HepG2 (cell line): ENCODE results near the gene ATRAID. TPM values are rescaled to one million over a fixed set of nuclear protein-coding genes. Genes with fewer than 3 reads are reported as not detected.

Source experiments
- CHD4 ChIP-seq: fragments of 200-600 bp; sonication (generic); IDR thresholded peaks from 2 replicates; pipeline ENCODE4 v1.7.0; 2017; ENCODE audit warnings: mild to moderate bottlenecking, low read length, borderline replicate concordance
- DNMT1 ChIP-seq: sonication (generic); formaldehyde crosslinking; IDR thresholded peaks from 2 replicates; pipeline ENCODE4 v1.5.1; 2020; ENCODE audit warnings: mild to moderate bottlenecking, missing genetic modification reagents
- HNRNPL ChIP-seq: fragments of 200-400 bp; formaldehyde crosslinking; IDR thresholded peaks from 2 replicates; pipeline ENCODE4 v1.6.1; 2017; ENCODE audit warnings: mild to moderate bottlenecking, low read depth, low read length
- MAF1 ChIP-seq: sonication (generic); formaldehyde crosslinking; IDR thresholded peaks from 2 replicates; pipeline ENCODE4 v1.5.0; 2020; ENCODE audit warnings: missing genetic modification reagents, borderline replicate concordance
- NR2F2 ChIP-seq: IDR thresholded peaks from 2 replicates; pipeline ENCODE4 v1.6.1; 2012; ENCODE audit warnings: low read depth, inconsistent platforms, borderline replicate concordance
- PHF21A ChIP-seq: sonication (generic); formaldehyde crosslinking; IDR thresholded peaks from 2 replicates; pipeline ENCODE4 v1.5.0; 2020; ENCODE audit warnings: mild to moderate bottlenecking, missing genetic modification reagents
- SETDB1 ChIP-seq: sonication (generic); formaldehyde crosslinking; IDR thresholded peaks from 2 replicates; pipeline ENCODE4 v1.5.1; 2020; ENCODE audit warnings: missing genetic modification reagents, mild to moderate bottlenecking, borderline replicate concordance
- SIN3A ChIP-seq: IDR thresholded peaks from 2 replicates; pipeline ENCODE4 v1.6.1; 2011; ENCODE audit warnings: low read depth, mild to moderate bottlenecking, control low read depth, low read length, borderline replicate concordance
- ZBTB7B ChIP-seq: sonication (generic); formaldehyde crosslinking; IDR thresholded peaks from 2 replicates; pipeline ENCODE4 v1.4.0; 2020; ENCODE audit warnings: missing genetic modification reagents
- ZFP36L1 ChIP-seq: sonication (generic); formaldehyde crosslinking; IDR thresholded peaks from 2 replicates; pipeline ENCODE4 v1.8.0; 2022; ENCODE audit warnings: mild to moderate bottlenecking, missing genetic modification reagents, moderate library complexity
- ZNF33B ChIP-seq: sonication (generic); formaldehyde crosslinking; IDR thresholded peaks from 2 replicates; pipeline ENCODE4 v1.5.1; 2020; ENCODE audit warnings: mild to moderate bottlenecking, missing genetic modification reagents
- ZNF766 ChIP-seq: sonication (generic); formaldehyde crosslinking; IDR thresholded peaks from 2 replicates; pipeline ENCODE4 v1.5.0; 2020; ENCODE audit warnings: missing genetic modification reagents, borderline replicate concordance
- ZNF883 ChIP-seq: sonication (generic); formaldehyde crosslinking; IDR thresholded peaks from 2 replicates; pipeline ENCODE4 v1.5.1; 2020; ENCODE audit warnings: mild to moderate bottlenecking, missing genetic modification reagents; ENCODE audit errors: not compliant biosample characterization
- ZSCAN9 ChIP-seq: IDR thresholded peaks from 2 replicates; pipeline ENCODE4 v1.6.1; 2016; ENCODE audit warnings: borderline replicate concordance
- polyA plus RNA-seq, 8 experiments: library from polyadenylated mRNA; depleted of rRNA in 3 of 8; stranded (reverse) in 7 of 8; unstranded in 1 of 8; fragments of >200 nt; fragmentation: Illumina TruSeq in 4 of 8; extraction: Trizol in 4 of 8; gene quantifications; 2 replicates each; pipeline versions ENCODE4 v1.2.1 to v1.2.3, GENCODE V29; 2011 to 2016; ENCODE audit warnings: low read depth in 4 of 8, missing spikeins in 1 of 8, mixed read lengths in 1 of 8; ENCODE audit not compliant: insufficient read depth in 1 of 8
- total RNA-seq, 5 experiments: library from RNA; depleted of rRNA; stranded (reverse); fragments of >200 nt; fragmentation: Illumina TruSeq; extraction: Trizol; gene quantifications; 2 replicates each; pipeline ENCODE4 v1.2.3, GENCODE V29; 2016; ENCODE audit warnings: low read depth in 1 of 5
- TF ChIP-seq, protein P1 (sequence below): sonication (generic); formaldehyde crosslinking; IDR thresholded peaks from 2 replicates; pipeline ENCODE4 v1.5.1; 2020; ENCODE audit warnings: mild to moderate bottlenecking, missing genetic modification reagents
- TF ChIP-seq, protein P2 (sequence below): sonication (generic); formaldehyde crosslinking; IDR thresholded peaks from 2 replicates; pipeline ENCODE4 v1.4.0; 2020; ENCODE audit warnings: missing genetic modification reagents
- TF ChIP-seq, protein P3 (sequence below): conservative IDR thresholded peaks from 2 replicates; pipeline ENCODE4 v1.6.1; 2018; ENCODE audit warnings: missing genetic modification reagents
- TF ChIP-seq, protein P4 (sequence below): sonication (generic); formaldehyde crosslinking; IDR thresholded peaks from 2 replicates; pipeline ENCODE4 v1.4.0; 2020; ENCODE audit warnings: low read depth, mild to moderate bottlenecking, missing genetic modification reagents
- TF ChIP-seq, protein P5 (sequence below): IDR thresholded peaks from 2 replicates; pipeline ENCODE4 v1.6.1; 2012; ENCODE audit warnings: inconsistent platforms
- TF ChIP-seq, protein P6 (sequence below): sonication (generic); formaldehyde crosslinking; conservative IDR thresholded peaks from 2 replicates; pipeline ENCODE4 v1.5.0; 2020; ENCODE audit warnings: missing genetic modification reagents

ATRAID gene
- total and polyA plus RNA-seq, 2 of the 13 experiments (the other 11 are each of a cell fraction or from before 2014, with no cell fraction given) = 207 to 382 TPM

DNA sequence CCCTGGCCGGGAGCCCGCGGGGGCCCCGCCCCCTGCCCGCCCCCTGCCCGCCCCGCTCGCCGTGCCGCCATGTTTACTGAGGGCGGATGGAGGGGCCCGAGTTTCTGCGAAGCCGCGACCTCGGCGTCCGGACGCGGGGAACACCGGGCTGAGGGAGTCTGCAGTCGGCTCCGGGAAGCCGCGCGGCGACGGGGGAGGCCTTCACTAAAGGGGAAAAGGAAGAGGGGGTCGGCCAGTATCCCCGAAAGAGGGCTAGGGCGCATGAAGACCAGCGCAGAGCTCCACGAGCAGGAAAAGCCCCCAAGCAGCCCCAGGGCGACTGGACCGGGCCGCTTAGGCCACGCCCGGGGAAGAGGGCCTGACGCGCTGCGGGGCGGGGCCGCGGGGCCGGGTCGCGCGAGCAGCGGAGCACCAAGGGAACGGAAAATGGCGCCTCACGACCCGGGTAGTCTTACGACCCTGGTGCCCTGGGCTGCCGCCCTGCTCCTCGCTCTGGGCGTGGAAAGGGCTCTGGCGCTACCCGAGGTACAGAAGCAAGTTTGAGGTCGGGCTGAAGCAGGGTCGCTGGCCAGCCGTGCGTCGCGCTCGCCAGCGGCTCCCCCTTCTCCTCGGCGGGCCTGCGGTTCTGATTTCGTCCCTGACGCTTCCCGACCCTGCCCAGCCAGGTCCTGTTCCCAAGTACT, at the start of gene ATRAID, which contains the start of gene SLC5A6 (continued):
- TF ChIP-seq ZFP36L1 (CRISPR knock-in tag) = peak; percentile 53; the same call in 1 of the 2 replicates
- TF ChIP-seq, protein P1, sequence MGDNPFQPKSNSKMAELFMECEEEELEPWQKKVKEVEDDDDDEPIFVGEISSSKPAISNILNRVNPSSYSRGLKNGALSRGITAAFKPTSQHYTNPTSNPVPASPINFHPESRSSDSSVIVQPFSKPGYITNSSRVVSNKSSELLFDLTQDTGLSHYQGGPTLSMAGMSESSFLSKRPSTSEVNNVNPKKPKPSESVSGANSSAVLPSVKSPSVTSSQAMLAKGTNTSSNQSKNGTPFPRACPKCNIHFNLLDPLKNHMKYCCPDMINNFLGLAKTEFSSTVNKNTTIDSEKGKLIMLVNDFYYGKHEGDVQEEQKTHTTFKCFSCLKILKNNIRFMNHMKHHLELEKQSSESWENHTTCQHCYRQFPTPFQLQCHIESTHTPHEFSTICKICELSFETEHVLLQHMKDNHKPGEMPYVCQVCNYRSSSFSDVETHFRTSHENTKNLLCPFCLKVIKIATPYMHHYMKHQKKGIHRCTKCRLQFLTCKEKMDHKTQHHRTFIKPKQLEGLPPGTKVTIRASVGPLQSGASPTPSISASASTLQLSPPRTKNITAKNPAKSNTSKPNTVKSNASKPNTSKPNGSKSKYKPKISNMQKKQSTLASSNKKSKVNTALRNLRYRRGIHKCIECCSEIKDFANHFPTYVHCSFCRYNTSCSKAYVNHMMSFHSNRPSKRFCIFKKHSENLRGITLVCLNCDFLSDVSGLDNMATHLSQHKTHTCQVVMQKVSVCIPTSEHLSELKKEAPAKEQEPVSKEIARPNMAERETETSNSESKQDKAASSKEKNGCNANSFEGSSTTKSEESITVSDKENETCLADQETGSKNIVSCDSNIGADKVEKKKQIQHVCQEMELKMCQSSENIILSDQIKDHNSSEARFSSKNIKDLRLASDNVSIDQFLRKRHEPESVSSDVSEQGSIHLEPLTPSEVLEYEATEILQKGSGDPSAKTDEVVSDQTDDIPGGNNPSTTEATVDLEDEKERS (CRISPR knock-in tag) = peak; percentile 86; the same call in 1 of the 2 replicates
- peak; percentile 91; the same call in 1 of the 2 replicates for TF ChIP-seq SIN3A
- peak; percentile 14; the same call in 1 of the 2 replicates for TF ChIP-seq NR2F2
- TF ChIP-seq SETDB1 = no peak
- no peak for TF ChIP-seq ZNF33B (CRISPR knock-in tag)
- peak; percentile 95; the same call in 1 of the 2 replicates for TF ChIP-seq DNMT1
- TF ChIP-seq, protein P2, sequence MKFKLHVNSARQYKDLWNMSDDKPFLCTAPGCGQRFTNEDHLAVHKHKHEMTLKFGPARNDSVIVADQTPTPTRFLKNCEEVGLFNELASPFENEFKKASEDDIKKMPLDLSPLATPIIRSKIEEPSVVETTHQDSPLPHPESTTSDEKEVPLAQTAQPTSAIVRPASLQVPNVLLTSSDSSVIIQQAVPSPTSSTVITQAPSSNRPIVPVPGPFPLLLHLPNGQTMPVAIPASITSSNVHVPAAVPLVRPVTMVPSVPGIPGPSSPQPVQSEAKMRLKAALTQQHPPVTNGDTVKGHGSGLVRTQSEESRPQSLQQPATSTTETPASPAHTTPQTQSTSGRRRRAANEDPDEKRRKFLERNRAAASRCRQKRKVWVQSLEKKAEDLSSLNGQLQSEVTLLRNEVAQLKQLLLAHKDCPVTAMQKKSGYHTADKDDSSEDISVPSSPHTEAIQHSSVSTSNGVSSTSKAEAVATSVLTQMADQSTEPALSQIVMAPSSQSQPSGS (CRISPR knock-in tag) = 0 out of 2 replicates have a peak, but pooled peaks have one; percentile 33
- peak; percentile 73; the same call in 1 of the 2 replicates for TF ChIP-seq HNRNPL
- TF ChIP-seq, protein P3, sequence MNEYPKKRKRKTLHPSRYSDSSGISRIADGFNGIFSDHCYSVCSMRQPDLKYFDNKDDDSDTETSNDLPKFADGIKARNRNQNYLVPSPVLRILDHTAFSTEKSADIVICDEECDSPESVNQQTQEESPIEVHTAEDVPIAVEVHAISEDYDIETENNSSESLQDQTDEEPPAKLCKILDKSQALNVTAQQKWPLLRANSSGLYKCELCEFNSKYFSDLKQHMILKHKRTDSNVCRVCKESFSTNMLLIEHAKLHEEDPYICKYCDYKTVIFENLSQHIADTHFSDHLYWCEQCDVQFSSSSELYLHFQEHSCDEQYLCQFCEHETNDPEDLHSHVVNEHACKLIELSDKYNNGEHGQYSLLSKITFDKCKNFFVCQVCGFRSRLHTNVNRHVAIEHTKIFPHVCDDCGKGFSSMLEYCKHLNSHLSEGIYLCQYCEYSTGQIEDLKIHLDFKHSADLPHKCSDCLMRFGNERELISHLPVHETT (CRISPR knock-in tag) = no peak
- TF ChIP-seq, protein P4, sequence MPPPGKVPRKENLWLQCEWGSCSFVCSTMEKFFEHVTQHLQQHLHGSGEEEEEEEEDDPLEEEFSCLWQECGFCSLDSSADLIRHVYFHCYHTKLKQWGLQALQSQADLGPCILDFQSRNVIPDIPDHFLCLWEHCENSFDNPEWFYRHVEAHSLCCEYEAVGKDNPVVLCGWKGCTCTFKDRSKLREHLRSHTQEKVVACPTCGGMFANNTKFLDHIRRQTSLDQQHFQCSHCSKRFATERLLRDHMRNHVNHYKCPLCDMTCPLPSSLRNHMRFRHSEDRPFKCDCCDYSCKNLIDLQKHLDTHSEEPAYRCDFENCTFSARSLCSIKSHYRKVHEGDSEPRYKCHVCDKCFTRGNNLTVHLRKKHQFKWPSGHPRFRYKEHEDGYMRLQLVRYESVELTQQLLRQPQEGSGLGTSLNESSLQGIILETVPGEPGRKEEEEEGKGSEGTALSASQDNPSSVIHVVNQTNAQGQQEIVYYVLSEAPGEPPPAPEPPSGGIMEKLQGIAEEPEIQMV = peak; percentile 9
- TF ChIP-seq, protein P5, sequence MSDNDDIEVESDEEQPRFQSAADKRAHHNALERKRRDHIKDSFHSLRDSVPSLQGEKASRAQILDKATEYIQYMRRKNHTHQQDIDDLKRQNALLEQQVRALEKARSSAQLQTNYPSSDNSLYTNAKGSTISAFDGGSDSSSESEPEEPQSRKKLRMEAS = peak; percentile 31; the same call in 1 of the 2 replicates
- peak; percentile 79 for TF ChIP-seq PHF21A (CRISPR knock-in tag)
- TF ChIP-seq ZNF766 = 0 out of 2 replicates have a peak, but pooled peaks have one; percentile 77
- peak; percentile 56; the same call in 1 of the 2 replicates for TF ChIP-seq ZSCAN9 (CRISPR knock-in tag)
- TF ChIP-seq ZBTB7B (CRISPR knock-in tag) = 0 out of 2 replicates have a peak, but pooled peaks have one; percentile 45
- TF ChIP-seq MAF1 (CRISPR knock-in tag) = no peak; the same call in 1 of the 2 replicates
- peak; percentile 58 for TF ChIP-seq ZNF883 (CRISPR knock-in tag)
- TF ChIP-seq CHD4 = no peak
- TF ChIP-seq, protein P6, sequence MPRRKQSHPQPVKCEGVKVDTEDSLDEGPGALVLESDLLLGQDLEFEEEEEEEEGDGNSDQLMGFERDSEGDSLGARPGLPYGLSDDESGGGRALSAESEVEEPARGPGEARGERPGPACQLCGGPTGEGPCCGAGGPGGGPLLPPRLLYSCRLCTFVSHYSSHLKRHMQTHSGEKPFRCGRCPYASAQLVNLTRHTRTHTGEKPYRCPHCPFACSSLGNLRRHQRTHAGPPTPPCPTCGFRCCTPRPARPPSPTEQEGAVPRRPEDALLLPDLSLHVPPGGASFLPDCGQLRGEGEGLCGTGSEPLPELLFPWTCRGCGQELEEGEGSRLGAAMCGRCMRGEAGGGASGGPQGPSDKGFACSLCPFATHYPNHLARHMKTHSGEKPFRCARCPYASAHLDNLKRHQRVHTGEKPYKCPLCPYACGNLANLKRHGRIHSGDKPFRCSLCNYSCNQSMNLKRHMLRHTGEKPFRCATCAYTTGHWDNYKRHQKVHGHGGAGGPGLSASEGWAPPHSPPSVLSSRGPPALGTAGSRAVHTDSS (CRISPR knock-in tag) = no peak
